ENCODE measurements around the gene RUNX2. TPM values are rescaled to one million over a fixed set of nuclear protein-coding genes. Genes with fewer than 3 reads are reported as not detected.

RUNX2 gene
- total and polyA plus RNA-seq, 4 donors = 1.8 to 6.7 (median 3.2) TPM

GRCh38 chr6:45681860-45682511 is 353.9 kb downstream of the RUNX2 start:
- peaks cover 0 to 4% (median 1%) of the 10 kb centered on the region in 4 donors for H3K9me3 ChIP-seq (ENCODE audit: control insufficient read depth in 4 of 4, insufficient read depth in 3 of 4, low read length in 3 of 4)
- TF ChIP-seq, protein P1, sequence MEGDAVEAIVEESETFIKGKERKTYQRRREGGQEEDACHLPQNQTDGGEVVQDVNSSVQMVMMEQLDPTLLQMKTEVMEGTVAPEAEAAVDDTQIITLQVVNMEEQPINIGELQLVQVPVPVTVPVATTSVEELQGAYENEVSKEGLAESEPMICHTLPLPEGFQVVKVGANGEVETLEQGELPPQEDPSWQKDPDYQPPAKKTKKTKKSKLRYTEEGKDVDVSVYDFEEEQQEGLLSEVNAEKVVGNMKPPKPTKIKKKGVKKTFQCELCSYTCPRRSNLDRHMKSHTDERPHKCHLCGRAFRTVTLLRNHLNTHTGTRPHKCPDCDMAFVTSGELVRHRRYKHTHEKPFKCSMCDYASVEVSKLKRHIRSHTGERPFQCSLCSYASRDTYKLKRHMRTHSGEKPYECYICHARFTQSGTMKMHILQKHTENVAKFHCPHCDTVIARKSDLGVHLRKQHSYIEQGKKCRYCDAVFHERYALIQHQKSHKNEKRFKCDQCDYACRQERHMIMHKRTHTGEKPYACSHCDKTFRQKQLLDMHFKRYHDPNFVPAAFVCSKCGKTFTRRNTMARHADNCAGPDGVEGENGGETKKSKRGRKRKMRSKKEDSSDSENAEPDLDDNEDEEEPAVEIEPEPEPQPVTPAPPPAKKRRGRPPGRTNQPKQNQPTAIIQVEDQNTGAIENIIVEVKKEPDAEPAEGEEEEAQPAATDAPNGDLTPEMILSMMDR (IDR thresholded peaks at IDR 0.05; ENCODE audit: control extremely low read depth, extremely low read depth) = no peak
- H3K36me3 ChIP-seq (ENCODE audit: control insufficient read depth in 4 of 4, insufficient read depth in 4 of 4, low read length in 4 of 4) = no peaks in the 10 kb centered on the region
- peaks cover 0 to 2% (median 0%) of the 10 kb centered on the region in 3 donors for H3K27me3 ChIP-seq (ENCODE audit: control insufficient read depth in 3 of 3, insufficient read depth in 3 of 3, low read length in 2 of 3)
- ATAC-seq (ENCODE audit: insufficient read depth, low FRiP score) (no peak), DNase-seq (peak in 2 of 3 donors; percentile 26 to 29)
- H3K4me3 ChIP-seq = no peak overlapping the region
- H3K9ac ChIP-seq (ENCODE audit: insufficient read depth in 1 of 2, low read length in 2 of 2) = no peak overlapping the region
- peaks cover 0 to 15% (median 3%) of the 10 kb centered on the region in 5 donors for H3K4me1 ChIP-seq (ENCODE audit: control insufficient read depth in 5 of 5, insufficient read depth in 5 of 5, low read length in 5 of 5)
- WGBS, 2 donors = 52 to 53% methylated on average over 4 of the region's 4 CpGs
- no peak overlapping the region for H3K27ac ChIP-seq (ENCODE audit: low read depth in 1 of 2, low read length in 1 of 2)

DNA sequence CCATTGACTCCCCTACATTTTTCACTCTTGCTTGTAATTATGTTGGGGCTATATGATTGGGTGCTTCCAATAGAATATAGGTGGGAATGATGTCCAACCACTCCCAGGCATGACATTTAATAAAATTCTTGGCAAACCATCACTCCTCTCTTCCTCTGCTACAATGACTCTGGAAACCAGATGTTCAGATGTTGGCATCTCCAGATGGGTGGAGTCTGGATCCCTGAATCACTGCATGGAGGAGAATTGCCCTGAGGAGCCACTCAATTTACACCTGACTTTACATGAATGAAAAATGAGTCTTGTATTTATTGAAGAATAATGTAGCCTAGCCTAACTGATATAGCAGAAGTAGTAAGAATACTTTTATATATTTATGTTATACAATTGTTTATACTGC is 356.3 kb downstream of the RUNX2 start:
- H3K27ac ChIP-seq (ENCODE audit: low read depth in 1 of 2, low read length in 1 of 2) = no peak overlapping the region
- ATAC-seq (ENCODE audit: insufficient read depth, low FRiP score) (no peak), DNase-seq (no peak)
- peaks cover 0 to 2% (median 0%) of the 10 kb centered on the region in 3 donors for H3K27me3 ChIP-seq (ENCODE audit: control insufficient read depth in 3 of 3, insufficient read depth in 3 of 3, low read length in 2 of 3)
- TF ChIP-seq, protein P1 (IDR thresholded peaks at IDR 0.05; ENCODE audit: control extremely low read depth, extremely low read depth) = no peak
- no peaks in the 10 kb centered on the region for H3K36me3 ChIP-seq (ENCODE audit: control insufficient read depth in 4 of 4, insufficient read depth in 4 of 4, low read length in 4 of 4)
- no peak overlapping the region for H3K9ac ChIP-seq (ENCODE audit: insufficient read depth in 1 of 2, low read length in 2 of 2)
- no peak overlapping the region for H3K4me3 ChIP-seq
- H3K4me1 ChIP-seq (ENCODE audit: control insufficient read depth in 5 of 5, insufficient read depth in 5 of 5, low read length in 5 of 5) = no peaks in the 10 kb centered on the region
- H3K9me3 ChIP-seq (ENCODE audit: control insufficient read depth in 4 of 4, insufficient read depth in 3 of 4, low read length in 3 of 4) = peaks cover 0 to 4% (median 1%) of the 10 kb centered on the region in 4 donors

DNA sequence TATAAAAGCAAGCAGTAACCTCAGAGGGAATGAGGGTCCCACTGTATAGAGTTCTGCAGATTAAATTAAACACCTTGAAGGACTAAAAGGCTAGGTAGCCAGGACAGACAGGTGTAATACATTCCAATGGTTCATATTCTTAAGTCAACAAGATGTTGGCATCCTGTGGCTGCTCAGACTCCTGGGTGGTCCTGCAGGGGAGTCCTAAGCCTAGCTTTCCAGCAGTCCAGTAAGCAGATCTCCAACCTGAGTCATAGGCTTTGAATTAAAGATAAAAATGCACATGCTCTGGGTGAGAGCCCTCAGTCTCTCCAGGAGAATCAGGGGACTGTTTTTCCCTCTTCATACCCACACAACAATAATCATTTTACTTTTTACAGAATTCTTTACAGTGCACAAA is 356.9 kb downstream of the RUNX2 start:
- Histone ChIP-seq H3K27me3 (ENCODE audit: control insufficient read depth in 3 of 3, insufficient read depth in 3 of 3, low read length in 2 of 3) (peaks cover 0 to 2% (median 0%) of the 10 kb centered on the region in 3 donors), H3K27ac (ENCODE audit: low read depth in 1 of 2, low read length in 1 of 2) (no peak overlapping the region), H3K4me3 (no peak overlapping the region), H3K9me3 (ENCODE audit: control insufficient read depth in 4 of 4, insufficient read depth in 3 of 4, low read length in 3 of 4) (peaks cover 0 to 4% (median 1%) of the 10 kb centered on the region in 4 donors), H3K36me3 (ENCODE audit: control insufficient read depth in 4 of 4, insufficient read depth in 4 of 4, low read length in 4 of 4) (no peaks in the 10 kb centered on the region), H3K9ac (ENCODE audit: insufficient read depth in 1 of 2, low read length in 2 of 2) (no peak overlapping the region), H3K4me1 (ENCODE audit: control insufficient read depth in 5 of 5, insufficient read depth in 5 of 5, low read length in 5 of 5) (no peaks in the 10 kb centered on the region)
- TF ChIP-seq, protein P1 (IDR thresholded peaks at IDR 0.05; ENCODE audit: control extremely low read depth, extremely low read depth) = no peak
- ATAC-seq (ENCODE audit: insufficient read depth, low FRiP score) (no peak), DNase-seq (no peak)

All from lung (tissue), 12 donors.